Glutamatergic neuron (in vitro differentiated cells): Measurements from ENCODE around the gene ADAM8. TPM values are rescaled to one million over a fixed set of nuclear protein-coding genes. Genes with fewer than 3 reads are reported as not detected.

Experiments
- DNase-seq: peaks from one replicate; pipeline ENCODE4 v3.0.0; 2022
- H3K27ac Mint-ChIP-seq: one replicate; pipeline ENCODE4 v1.8.0; 2020; ENCODE audit warnings: mild to moderate bottlenecking, mixed read lengths, inconsistent platforms; ENCODE audit not compliant: unreplicated experiment
- H3K27me3 Mint-ChIP-seq: one replicate; pipeline ENCODE4 v1.8.0; 2020; ENCODE audit warnings: mild to moderate bottlenecking, moderate library complexity, mixed read lengths, inconsistent platforms; ENCODE audit not compliant: unreplicated experiment
- H3K36me3 Mint-ChIP-seq: one replicate; pipeline ENCODE4 v1.8.0; 2020; ENCODE audit warnings: mild to moderate bottlenecking, mixed read lengths, inconsistent platforms; ENCODE audit not compliant: unreplicated experiment
- H3K4me1 Mint-ChIP-seq: one replicate; pipeline ENCODE4 v1.8.0; 2020; ENCODE audit warnings: mild to moderate bottlenecking, low read depth, mixed read lengths, inconsistent platforms; ENCODE audit not compliant: unreplicated experiment
- H3K4me3 Mint-ChIP-seq: one replicate; pipeline ENCODE4 v1.8.0; 2020; ENCODE audit warnings: mild to moderate bottlenecking, mixed read lengths, inconsistent platforms; ENCODE audit not compliant: unreplicated experiment
- H3K9me3 Mint-ChIP-seq: one replicate; pipeline ENCODE4 v1.8.0; 2020; ENCODE audit warnings: mild to moderate bottlenecking, moderate library complexity, mixed read lengths, inconsistent platforms; ENCODE audit not compliant: unreplicated experiment
- CTCF ChIP-seq: fragments of 200-600 bp; sonication (generic); IDR thresholded peaks from one replicate; pipeline ENCODE4 v1.5.0; 2021; ENCODE audit not compliant: partially characterized antibody, unreplicated experiment
- total RNA-seq: library from RNA; stranded (reverse); fragmentation: NEBNext Ultra II Directional; extraction: Animal tissue kit (Norgen Biotek cat#: 25700); gene quantifications from one replicate; pipeline ENCODE4 v1.2.1, GENCODE V29; 2021; ENCODE audit not compliant: unreplicated experiment

Gene ADAM8
- total RNA-seq, 1 donor from 2014 or later: 5.4 TPM

GRCh38 chr10:133264461-133264860, 12.2 kb downstream of the ADAM8 start:
- Mint-ChIP-seq H3K9me3 (no peaks in the 10 kb centered on the region), H3K27me3 (peaks cover 11% of the 10 kb centered on the region), H3K4me3 (no peak overlapping the region), H3K4me1 (peaks cover 9% of the 10 kb centered on the region), H3K27ac (no peak overlapping the region), H3K36me3 (no peaks in the 10 kb centered on the region)
- no peak for DNase-seq
- no peak for TF ChIP-seq CTCF

GRCh38 chr10:133263674-133264073, 13.0 kb downstream of the ADAM8 start:
- Mint-ChIP-seq H3K4me3 (no peak overlapping the region), H3K9me3 (no peaks in the 10 kb centered on the region), H3K27me3 (peaks cover 15% of the 10 kb centered on the region), H3K27ac (no peak overlapping the region), H3K4me1 (peaks cover 13% of the 10 kb centered on the region), H3K36me3 (no peaks in the 10 kb centered on the region)
- no peak for DNase-seq
- TF ChIP-seq CTCF: no peak

- peak overlapping the region; percentile 79 for H3K4me3 Mint-ChIP-seq
- DNase-seq: no peak
- H3K36me3 Mint-ChIP-seq: no peaks in the 10 kb centered on the region
- no peak for TF ChIP-seq CTCF
- peaks cover 15% of the 10 kb centered on the region for H3K27me3 Mint-ChIP-seq
- no peaks in the 10 kb centered on the region for H3K9me3 Mint-ChIP-seq
- peaks cover 13% of the 10 kb centered on the region for H3K4me1 Mint-ChIP-seq
- no peak overlapping the region for H3K27ac Mint-ChIP-seq
These were observed 14.0 kb downstream of the ADAM8 start for GRCh38 chr10:133262696-133263095.

GRCh38 chr10:133261726-133262325, 14.8 kb downstream of the ADAM8 start:
- DNase-seq: peak; percentile 86
- Mint-ChIP-seq H3K27ac (no peak overlapping the region), H3K27me3 (peaks cover 15% of the 10 kb centered on the region), H3K9me3 (no peaks in the 10 kb centered on the region), H3K36me3 (no peaks in the 10 kb centered on the region), H3K4me3 (peak overlapping the region; percentile 79), H3K4me1 (peaks cover 14% of the 10 kb centered on the region)
- TF ChIP-seq CTCF: no peak

- no peaks in the 10 kb centered on the region for H3K36me3 Mint-ChIP-seq
- DNase-seq: peak; percentile 59
- peak overlapping the region; percentile 49 for H3K4me3 Mint-ChIP-seq
These were observed 15.6 kb downstream of the ADAM8 start for GRCh38 chr10:133260895-133261725.

More at GRCh38 chr10:133260895-133261725, 15.6 kb downstream of the ADAM8 start:
- Mint-ChIP-seq H3K27ac (no peak overlapping the region), H3K27me3 (peaks cover 15% of the 10 kb centered on the region), H3K9me3 (no peaks in the 10 kb centered on the region), H3K4me1 (peaks cover 14% of the 10 kb centered on the region)
- no peak for TF ChIP-seq CTCF
